Hypothalamus (tissue), 51 donors: ENCODE data around the gene MYO1E.

ENCODE experiments used
- DNase-seq, 51 donors: peaks; one replicate each; lab custom pipeline; 2025; lab: John Stamatoyannopoulos, UW

MYO1E gene

GRCh38 chr15:59240036-59240435, 132.6 kb downstream of the MYO1E start:
- no peak for DNase-seq

DNA sequence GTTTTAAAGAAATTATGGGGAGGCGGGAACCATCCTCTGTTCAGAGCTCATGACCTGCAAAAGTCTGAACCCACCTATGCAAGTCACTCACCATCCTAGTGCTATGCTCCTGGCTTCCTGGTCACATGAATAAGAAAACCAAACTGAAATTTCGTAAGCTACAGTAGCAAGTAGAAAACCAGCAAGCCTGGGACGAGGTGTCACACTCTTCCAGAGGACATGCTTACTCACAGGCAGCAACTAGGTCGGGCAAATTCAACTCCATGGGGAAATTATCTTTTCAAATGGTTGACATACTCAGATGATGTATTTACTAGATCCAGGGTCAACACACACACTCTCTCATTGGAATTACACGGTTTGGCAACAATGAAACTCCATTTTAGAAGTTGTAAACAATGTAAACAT, 134.7 kb downstream of the MYO1E start:
- no peak for DNase-seq

- DNase-seq, result no peak
Measured at GRCh38 chr15:59237119-59237855, 135.4 kb downstream of the MYO1E start.

DNA sequence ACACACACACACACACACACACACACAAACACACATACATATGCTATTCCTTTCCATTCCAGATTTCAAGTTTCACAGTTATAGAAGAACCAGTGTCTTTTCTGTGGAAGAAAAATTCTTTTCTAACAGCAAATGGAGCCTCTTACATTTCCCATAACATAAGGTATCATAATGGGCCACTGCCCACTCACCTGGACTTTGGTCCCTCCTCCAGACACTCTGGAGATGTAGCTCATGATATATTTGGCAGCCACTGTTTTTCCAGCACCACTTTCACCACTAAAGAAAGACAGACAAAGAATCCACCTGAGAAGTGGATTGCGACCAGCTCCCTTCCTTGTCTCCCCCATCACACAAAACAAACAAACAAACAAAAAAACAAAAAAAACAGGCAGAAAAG, 136.3 kb downstream of the MYO1E start:
- DNase-seq, result no peak

- no peak for DNase-seq
Measured at GRCh38 chr15:59232476-59232875, 140.2 kb downstream of the MYO1E start.

DNA sequence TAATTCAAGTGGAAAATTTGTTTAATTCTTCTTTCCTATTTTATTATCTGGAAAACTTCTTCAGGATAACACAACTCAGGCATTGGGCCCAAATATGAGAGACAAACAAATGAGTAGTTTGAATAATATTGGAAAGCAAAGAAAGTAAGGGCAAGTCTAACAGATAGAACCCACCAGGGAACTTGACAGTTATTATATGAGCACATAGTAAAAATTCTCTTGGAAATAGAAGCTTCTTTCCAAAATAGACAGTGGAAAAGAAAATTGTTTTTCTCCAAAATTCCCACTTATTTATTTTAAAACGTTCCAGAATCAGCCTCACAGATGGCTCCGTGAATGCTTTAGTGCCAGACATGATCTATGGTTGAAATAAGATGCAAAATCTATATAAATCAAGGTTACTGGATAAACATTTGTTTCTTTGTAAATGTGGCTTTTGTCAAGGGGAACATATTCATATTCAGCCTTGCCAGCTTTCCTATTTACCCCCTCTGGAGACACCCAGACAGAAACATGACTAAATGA, 142.1 kb downstream of the MYO1E start:
- DNase-seq, result no peak

DNA sequence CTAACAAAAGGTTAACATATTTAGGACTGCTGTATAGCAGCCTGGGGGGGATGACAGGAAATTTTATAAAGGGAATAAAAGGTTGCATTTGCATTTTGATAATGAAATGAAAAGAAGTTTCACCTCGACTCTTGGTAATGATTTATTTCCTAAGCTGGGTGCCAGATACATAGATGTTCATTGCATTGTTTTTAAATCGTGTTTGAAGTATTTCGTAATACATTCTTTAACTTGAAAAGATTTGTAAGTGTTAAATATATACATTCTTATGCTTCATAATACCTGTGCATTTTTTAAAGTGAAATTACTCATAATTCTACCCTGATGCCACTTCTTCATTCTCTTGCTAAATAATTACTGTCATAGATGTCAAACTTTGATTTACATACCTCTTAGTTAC, 143.2 kb downstream of the MYO1E start:
- DNase-seq, result no peak

- no peak for DNase-seq
Measured at GRCh38 chr15:59229015-59229414, 143.7 kb downstream of the MYO1E start.

DNA sequence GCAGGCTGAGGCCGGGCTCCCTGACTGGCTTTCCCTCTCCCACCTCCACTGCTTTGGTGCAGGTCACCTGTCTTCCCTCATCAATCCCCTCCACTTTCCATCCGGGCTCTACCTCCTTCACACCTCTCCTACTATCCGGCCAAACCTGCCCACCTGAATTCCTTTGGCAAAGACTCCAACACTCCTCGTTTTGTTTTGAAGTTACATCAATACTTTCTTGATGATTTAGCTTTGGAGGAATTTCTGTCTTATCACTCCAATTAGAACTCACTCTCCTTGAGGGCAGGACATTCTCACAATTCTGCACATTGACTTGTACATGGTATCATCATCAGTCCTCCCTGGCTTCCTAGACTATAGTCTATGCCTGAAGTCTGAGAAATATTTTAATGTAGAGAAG, 145.7 kb downstream of the MYO1E start:
- DNase-seq, result no peak

- no peak for DNase-seq
Measured at GRCh38 chr15:59224474-59224873, 148.2 kb downstream of the MYO1E start.

GRCh38 chr15:59223736-59224135, 148.9 kb downstream of the MYO1E start:
- no peak for DNase-seq

DNA sequence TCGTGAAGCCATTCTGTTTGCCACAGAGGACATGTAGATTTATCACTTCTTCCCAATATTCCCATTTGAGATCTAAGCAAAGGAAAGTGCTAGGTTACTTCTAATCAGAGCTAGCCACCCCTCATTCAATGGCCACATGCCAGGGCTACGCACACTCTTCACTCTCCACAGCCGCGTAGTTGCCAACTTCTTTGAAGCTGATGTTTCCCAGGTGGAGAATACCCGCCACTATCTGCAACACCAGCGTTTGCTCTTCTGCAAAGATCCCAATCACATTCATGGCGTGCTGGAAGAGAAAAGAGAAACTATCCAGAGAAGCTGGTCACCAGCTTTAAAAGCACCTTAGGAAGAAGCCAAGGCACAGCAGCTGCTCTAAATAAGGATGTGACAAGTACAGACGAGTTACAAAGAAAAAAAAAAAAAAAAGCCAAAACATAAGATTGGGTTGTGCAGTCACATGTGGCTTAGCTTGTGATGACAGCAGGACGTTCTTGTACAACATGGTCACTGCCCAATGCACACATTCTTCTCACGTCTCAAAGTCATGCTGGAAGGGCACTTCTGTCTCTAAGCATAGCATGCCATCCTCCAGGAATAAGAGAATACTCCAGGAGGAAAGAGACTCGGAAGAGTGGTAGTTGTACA, 149.6 kb downstream of the MYO1E start:
- no peak for DNase-seq

- peak in 1 of 51 donors; percentile 1 for DNase-seq
Measured at GRCh38 chr15:59221511-59222505, 150.9 kb downstream of the MYO1E start.

GRCh38 chr15:59218710-59219109, 154.0 kb downstream of the MYO1E start:
- DNase-seq, result no peak

- no peak for DNase-seq
Measured at GRCh38 chr15:59217876-59218498, 154.7 kb downstream of the MYO1E start.

GRCh38 chr15:59216911-59217310, 155.8 kb downstream of the MYO1E start:
- no peak for DNase-seq

- no peak for DNase-seq
Measured at GRCh38 chr15:59210186-59210585, 162.5 kb downstream of the MYO1E start.

- no peak for DNase-seq
Measured at GRCh38 chr15:59208613-59209249, 163.9 kb downstream of the MYO1E start.

DNA sequence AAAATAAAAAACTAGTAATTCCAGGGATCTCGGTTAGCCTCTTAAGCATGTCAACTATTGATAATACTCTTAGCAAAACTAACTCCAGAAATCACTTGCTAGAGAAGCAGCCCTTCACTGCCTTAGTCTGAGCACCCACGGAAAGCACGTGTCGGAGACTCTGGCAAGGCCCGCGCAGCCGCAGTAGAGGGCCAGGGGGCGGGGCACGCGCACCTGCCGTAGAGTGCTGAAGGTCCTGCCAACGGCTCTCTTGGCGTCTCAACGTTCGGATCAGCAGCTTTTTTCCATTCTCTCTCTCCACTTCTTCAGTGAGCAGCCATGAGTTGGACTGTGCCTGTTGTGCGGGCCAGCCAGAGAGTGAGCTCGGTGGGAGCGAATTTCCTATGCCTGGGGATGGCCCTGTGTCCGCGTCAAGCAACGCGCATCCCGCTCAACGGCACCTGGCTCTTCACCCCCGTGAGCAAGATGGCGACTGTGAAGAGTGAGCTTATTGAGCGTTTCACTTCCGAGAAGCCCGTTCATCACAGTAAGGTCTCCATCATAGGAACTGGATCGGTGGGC, 166.0 kb downstream of the MYO1E start, which contains the start of gene LDHAL6B:
Gene LDHAL6B, plus strand, starts transcription at position 221 of the 561 bp plus-strand sequence. Its CDS starts 98 bp downstream, at position 319.
- DNase-seq, result no peak
